ENCODE results near the gene KIAA0513. TPM values are rescaled to one million over a fixed set of nuclear protein-coding genes. Genes with fewer than 3 reads are reported as not detected.

Gene KIAA0513
- total and polyA plus RNA-seq, 2 of the 13 experiments (the other 11 are each of a cell fraction or from before 2014, with no cell fraction given): 1.8 TPM

GRCh38 chr16:85010931-85011845 is 16.4 kb upstream of the KIAA0513 start, which contains the start of gene ZDHHC7 (continued):
- TF ChIP-seq TEF (CRISPR knock-in tag; IDR thresholded peaks at IDR 0.05): no peak; the same call in 1 of the 2 replicates
- TF ChIP-seq TP53 (CRISPR knock-in tag; conservative IDR thresholded peaks at IDR 0.05): peak; percentile 79
- no peak; the same call in 1 of the 2 replicates for TF ChIP-seq BRCA1 (CRISPR knock-in tag; IDR thresholded peaks at IDR 0.05)
- TF ChIP-seq MIXL1 (CRISPR knock-in tag; IDR thresholded peaks at IDR 0.05): peak; percentile 77; the same call in 1 of the 2 replicates
- TF ChIP-seq CEBPG (CRISPR knock-in tag; IDR thresholded peaks at IDR 0.05): 0 out of 2 replicates have a peak, but pooled peaks have one; percentile 33
- TF ChIP-seq PHF21A (CRISPR knock-in tag; IDR thresholded peaks at IDR 0.05): peak; percentile 28; the same call in 1 of the 2 replicates
- TF ChIP-seq, protein P1, sequence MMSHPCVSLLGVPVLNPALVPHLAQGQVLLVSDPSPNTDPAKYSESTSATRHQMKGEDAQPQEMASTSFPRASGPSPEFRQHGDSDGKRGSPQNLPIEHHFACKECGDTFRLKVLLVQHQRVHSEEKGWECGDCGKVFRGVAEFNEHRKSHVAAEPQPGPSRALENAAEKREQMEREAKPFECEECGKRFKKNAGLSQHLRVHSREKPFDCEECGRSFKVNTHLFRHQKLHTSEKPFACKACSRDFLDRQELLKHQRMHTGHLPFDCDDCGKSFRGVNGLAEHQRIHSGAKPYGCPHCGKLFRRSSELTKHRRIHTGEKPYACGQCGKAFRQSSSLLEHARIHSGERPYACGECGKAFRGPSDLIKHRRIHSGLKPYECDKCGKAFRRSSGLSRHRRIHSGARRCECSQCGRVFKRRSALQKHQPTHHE (CRISPR knock-in tag; IDR thresholded peaks at IDR 0.05; ENCODE audit: borderline replicate concordance): peak; percentile 96; the same call in 1 of the 2 replicates
- TF ChIP-seq, protein P2, sequence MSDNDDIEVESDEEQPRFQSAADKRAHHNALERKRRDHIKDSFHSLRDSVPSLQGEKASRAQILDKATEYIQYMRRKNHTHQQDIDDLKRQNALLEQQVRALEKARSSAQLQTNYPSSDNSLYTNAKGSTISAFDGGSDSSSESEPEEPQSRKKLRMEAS (IDR thresholded peaks at IDR 0.05): peak; percentile 86
- no peak for TF ChIP-seq ZNF3 (CRISPR knock-in tag; IDR thresholded peaks at IDR 0.05)
- peak; percentile 19; the same call in 1 of the 2 replicates for TF ChIP-seq ZNF34 (CRISPR knock-in tag; IDR thresholded peaks at IDR 0.05; ENCODE audit: borderline replicate concordance)
- TF ChIP-seq, protein P3, sequence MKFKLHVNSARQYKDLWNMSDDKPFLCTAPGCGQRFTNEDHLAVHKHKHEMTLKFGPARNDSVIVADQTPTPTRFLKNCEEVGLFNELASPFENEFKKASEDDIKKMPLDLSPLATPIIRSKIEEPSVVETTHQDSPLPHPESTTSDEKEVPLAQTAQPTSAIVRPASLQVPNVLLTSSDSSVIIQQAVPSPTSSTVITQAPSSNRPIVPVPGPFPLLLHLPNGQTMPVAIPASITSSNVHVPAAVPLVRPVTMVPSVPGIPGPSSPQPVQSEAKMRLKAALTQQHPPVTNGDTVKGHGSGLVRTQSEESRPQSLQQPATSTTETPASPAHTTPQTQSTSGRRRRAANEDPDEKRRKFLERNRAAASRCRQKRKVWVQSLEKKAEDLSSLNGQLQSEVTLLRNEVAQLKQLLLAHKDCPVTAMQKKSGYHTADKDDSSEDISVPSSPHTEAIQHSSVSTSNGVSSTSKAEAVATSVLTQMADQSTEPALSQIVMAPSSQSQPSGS (CRISPR knock-in tag; IDR thresholded peaks at IDR 0.05): peak; percentile 94
- TF ChIP-seq TFAP4 (IDR thresholded peaks at IDR 0.05; ENCODE audit: borderline replicate concordance, low read depth): no peak
- no peak for TF ChIP-seq MBNL3 (CRISPR knock-in tag; conservative IDR thresholded peaks at IDR 0.05)
- TF ChIP-seq HNRNPLL (IDR thresholded peaks at IDR 0.05; ENCODE audit: low read depth, low read length, poor library complexity, severe bottlenecking): peak; percentile 96
- TF ChIP-seq, protein P4, sequence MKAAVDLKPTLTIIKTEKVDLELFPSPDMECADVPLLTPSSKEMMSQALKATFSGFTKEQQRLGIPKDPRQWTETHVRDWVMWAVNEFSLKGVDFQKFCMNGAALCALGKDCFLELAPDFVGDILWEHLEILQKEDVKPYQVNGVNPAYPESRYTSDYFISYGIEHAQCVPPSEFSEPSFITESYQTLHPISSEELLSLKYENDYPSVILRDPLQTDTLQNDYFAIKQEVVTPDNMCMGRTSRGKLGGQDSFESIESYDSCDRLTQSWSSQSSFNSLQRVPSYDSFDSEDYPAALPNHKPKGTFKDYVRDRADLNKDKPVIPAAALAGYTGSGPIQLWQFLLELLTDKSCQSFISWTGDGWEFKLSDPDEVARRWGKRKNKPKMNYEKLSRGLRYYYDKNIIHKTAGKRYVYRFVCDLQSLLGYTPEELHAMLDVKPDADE (CRISPR knock-in tag; IDR thresholded peaks at IDR 0.05): peak; percentile 25; the same call in 1 of the 2 replicates
- peak; percentile 49; the same call in 1 of the 2 replicates for TF ChIP-seq MLX (CRISPR knock-in tag; IDR thresholded peaks at IDR 0.05)
- TF ChIP-seq PCBP2 (optimal IDR thresholded peaks at IDR 0.05; ENCODE audit: low read depth, low read length, poor library complexity, severe bottlenecking): no peak
- peak; percentile 49 for TF ChIP-seq CTCF (CRISPR knock-in tag; IDR thresholded peaks at IDR 0.05)
- TF ChIP-seq, protein P5, sequence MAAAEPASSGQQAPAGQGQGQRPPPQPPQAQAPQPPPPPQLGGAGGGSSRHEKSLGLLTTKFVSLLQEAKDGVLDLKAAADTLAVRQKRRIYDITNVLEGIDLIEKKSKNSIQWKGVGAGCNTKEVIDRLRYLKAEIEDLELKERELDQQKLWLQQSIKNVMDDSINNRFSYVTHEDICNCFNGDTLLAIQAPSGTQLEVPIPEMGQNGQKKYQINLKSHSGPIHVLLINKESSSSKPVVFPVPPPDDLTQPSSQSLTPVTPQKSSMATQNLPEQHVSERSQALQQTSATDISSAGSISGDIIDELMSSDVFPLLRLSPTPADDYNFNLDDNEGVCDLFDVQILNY (CRISPR knock-in tag; conservative IDR thresholded peaks at IDR 0.05): no peak

Measured in HepG2 (cell line).